HepG2 (cell line): ENCODE results near the gene LEMD2. TPM values are rescaled to one million over a fixed set of nuclear protein-coding genes. Genes with fewer than 3 reads are reported as not detected.

Experiments
- ATAC-seq: fragments of 200-7000 bp; cut with Tn5 transposase; 3 replicates; pipeline ENCODE4 v1.9.1; 2020; ENCODE audit warnings: mild to moderate bottlenecking, moderate library complexity
- BruUV-seq: library from RNA; stranded (reverse); fragments of 400-500 nt; replicated peaks from 2 replicates; lab custom pipeline; 2021; lab: Mats Ljungman, UMichigan
- CTCF ChIA-PET: fragments of 300-600 bp; formaldehyde crosslinking; extraction: SDS; loops from one replicate; lab custom pipeline; 2021; ENCODE audit warnings: low total read pairs, inconsistent platforms, low intra/inter-chr PET ratio; lab: Yijun Ruan, JAX
- POLR2A ChIA-PET: fragments of 350-600 bp; sonication (Branson Sonifier 250); formaldehyde crosslinking; loops from one replicate; lab custom pipeline; 2020; ENCODE audit warnings: antibody characterized with exemption, inconsistent platforms; lab: Yijun Ruan, JAX
- DNase-seq: peaks from one replicate; pipeline ENCODE4 v3.0.0-alpha.2; 2015; ENCODE audit warnings: low spot score
- FAIRE-seq: peaks from 3 replicates; lab custom pipeline; 2011; peaks lifted over from hg19 to GRCh38; lab: Jason Lieb, UNC
- H2AFZ ChIP-seq: one replicate; pipeline ENCODE4 v1.6.1; 2011; ENCODE audit warnings: low read length, inconsistent platforms
- H3K27ac ChIP-seq: fragments of 300-600 bp; 3 replicates; pipeline ENCODE4 v1.8.0; 2011; ENCODE audit warnings: mixed run types, mild to moderate bottlenecking, mixed read lengths, low read length, inconsistent platforms; ENCODE audit not compliant: insufficient read depth; ENCODE audit errors: extremely low read length
- H3K27me3 ChIP-seq, 2 experiments: fragments of 200-600 bp in 1 of 2; 2 replicates in 1 of 2; 3 replicates in 1 of 2; pipeline versions ENCODE4 v1.6.0 to v1.8.0; 2011; ENCODE audit warnings: low read length in 2 of 2, mild to moderate bottlenecking in 2 of 2, moderate library complexity in 2 of 2, inconsistent platforms in 1 of 2; ENCODE audit not compliant: insufficient read depth in 2 of 2, control insufficient read depth in 1 of 2
- H3K36me3 ChIP-seq, 2 experiments: fragments of 200-600 bp in 1 of 2; replicated peaks in 1 of 2; 2 replicates in 1 of 2; 3 replicates in 1 of 2; pipeline versions ENCODE4 v1.5.1 to v1.8.0; 2011; ENCODE audit warnings: low read length in 2 of 2, inconsistent platforms in 1 of 2; ENCODE audit not compliant: insufficient read depth in 2 of 2, control insufficient read depth in 1 of 2
- H3K4me1 ChIP-seq: 2 replicates; pipeline ENCODE4 v1.5.1; 2012; ENCODE audit warnings: low read length, inconsistent platforms; ENCODE audit not compliant: insufficient read depth
- H3K4me2 ChIP-seq: 2 replicates; pipeline ENCODE4 v1.6.0; 2011; ENCODE audit warnings: low read depth, low read length, inconsistent platforms
- H3K4me3 ChIP-seq, 3 experiments: fragments of 200-600 bp in 1 of 3; sonication (generic), shearing (Covaris generic) in 1 of 3; replicated peaks in 1 of 3; 2 replicates each; pipeline ENCODE4 v1.5.1; 2011 to 2016; ENCODE audit warnings: low read length in 3 of 3, inconsistent platforms in 2 of 3, low read depth in 2 of 3, mild to moderate bottlenecking in 2 of 3, control low read depth in 1 of 3, mixed read lengths in 1 of 3; ENCODE audit not compliant: insufficient read depth in 1 of 3
- H3K79me2 ChIP-seq: one replicate; pipeline ENCODE4 v1.6.1; 2011; ENCODE audit warnings: low read length, inconsistent platforms; ENCODE audit not compliant: insufficient read depth
- H3K9ac ChIP-seq: 2 replicates; pipeline ENCODE4 v1.6.0; 2011; ENCODE audit warnings: mild to moderate bottlenecking, low read depth, low read length, inconsistent platforms; ENCODE audit not compliant: insufficient read depth
- H3K9me3 ChIP-seq: 2 replicates; pipeline ENCODE4 v1.5.1; 2012; ENCODE audit warnings: mild to moderate bottlenecking, low read length
- H4K20me1 ChIP-seq: 2 replicates; pipeline ENCODE4 v1.6.0; 2011; ENCODE audit warnings: inconsistent platforms, mild to moderate bottlenecking, low read length, moderate library complexity; ENCODE audit not compliant: insufficient read depth
- KLF13 ChIP-seq: sonication (generic); formaldehyde crosslinking; IDR thresholded peaks from 2 replicates; pipeline ENCODE4 v1.4.0; 2020; ENCODE audit warnings: mild to moderate bottlenecking, missing genetic modification reagents
- SALL1 ChIP-seq: sonication (generic); formaldehyde crosslinking; IDR thresholded peaks from 2 replicates; pipeline ENCODE4 v1.8.0; 2022; ENCODE audit warnings: mild to moderate bottlenecking, missing genetic modification reagents
- SNAPC2 ChIP-seq: sonication (generic); formaldehyde crosslinking; IDR thresholded peaks from 2 replicates; pipeline ENCODE4 v1.8.1; 2022; ENCODE audit warnings: mild to moderate bottlenecking, missing genetic modification reagents
- ZFP1 ChIP-seq: IDR thresholded peaks from 2 replicates; pipeline ENCODE4 v1.6.1; 2016
- ZNF446 ChIP-seq: sonication (generic); formaldehyde crosslinking; IDR thresholded peaks from 2 replicates; pipeline ENCODE4 v1.5.0; 2020; ENCODE audit warnings: mild to moderate bottlenecking, missing genetic modification reagents
- ZNF530 ChIP-seq: sonication (generic); formaldehyde crosslinking; IDR thresholded peaks from 2 replicates; pipeline ENCODE4 v1.5.0; 2020; ENCODE audit warnings: low read depth, mild to moderate bottlenecking, missing genetic modification reagents
- WGBS: methylation state at CpG from one replicate; pipeline ENCODE4 v1.1.6; 2017; ENCODE audit warnings: low lambda C conversion rate; 5-methylcytosine and 5-hydroxymethylcytosine counted together
- in situ Hi-C: cut with HindIII; loops from 2 replicates; pipeline ENCODE4 v1.10.0; 2017; ENCODE audit warnings: low pct_unique_long_range_greater_than_20kb; ENCODE audit not compliant: extremely low pct_ligation_motif_present
- intact Hi-C: fragments of 100-400 bp; cut with micrococcal nuclease; formaldehyde crosslinking; loops from one replicate; pipeline ENCODE4 v1.10.0; 2022; ENCODE audit not compliant: unreplicated experiment
- polyA plus RNA-seq, 8 experiments: library from polyadenylated mRNA; depleted of rRNA in 3 of 8; stranded (reverse) in 7 of 8; unstranded in 1 of 8; fragments of >200 nt; fragmentation: Illumina TruSeq in 4 of 8; extraction: Trizol in 4 of 8; gene quantifications; 2 replicates each; pipeline versions ENCODE4 v1.2.1 to v1.2.3, GENCODE V29; 2011 to 2016; ENCODE audit warnings: low read depth in 4 of 8, missing spikeins in 1 of 8, mixed read lengths in 1 of 8; ENCODE audit not compliant: insufficient read depth in 1 of 8
- total RNA-seq, 5 experiments: library from RNA; depleted of rRNA; stranded (reverse); fragments of >200 nt; fragmentation: Illumina TruSeq; extraction: Trizol; gene quantifications; 2 replicates each; pipeline ENCODE4 v1.2.3, GENCODE V29; 2016; ENCODE audit warnings: low read depth in 1 of 5
- TF ChIP-seq, protein P1 (sequence below): sonication (generic); formaldehyde crosslinking; IDR thresholded peaks from 2 replicates; pipeline ENCODE4 v1.5.1; 2020; ENCODE audit warnings: mild to moderate bottlenecking, missing genetic modification reagents, moderate library complexity
- TF ChIP-seq, protein P2 (sequence below): sonication (generic); formaldehyde crosslinking; IDR thresholded peaks from 2 replicates; pipeline ENCODE4 v1.8.0; 2022; ENCODE audit warnings: mild to moderate bottlenecking, missing genetic modification reagents
- TF ChIP-seq, protein P3 (sequence below): sonication (generic); formaldehyde crosslinking; conservative IDR thresholded peaks from 2 replicates; pipeline ENCODE4 v1.4.0; 2020; ENCODE audit warnings: missing genetic modification reagents
- TF ChIP-seq, protein P4 (sequence below): sonication (generic); formaldehyde crosslinking; IDR thresholded peaks from 2 replicates; pipeline ENCODE4 v1.5.0; 2020; ENCODE audit warnings: mild to moderate bottlenecking, missing genetic modification reagents
- TF ChIP-seq, protein P5 (sequence below): IDR thresholded peaks from 2 replicates; pipeline ENCODE4 v1.6.1; 2016; ENCODE audit warnings: control low read depth
- TF ChIP-seq, protein P6 (sequence below): IDR thresholded peaks from 2 replicates; pipeline ENCODE4 v1.6.1; 2016; ENCODE audit warnings: low read depth

LEMD2 gene
- total and polyA plus RNA-seq, 2 of the 13 experiments (the other 11 are each of a cell fraction or from before 2014, with no cell fraction given): 45.2 to 62.9 TPM

DNA sequence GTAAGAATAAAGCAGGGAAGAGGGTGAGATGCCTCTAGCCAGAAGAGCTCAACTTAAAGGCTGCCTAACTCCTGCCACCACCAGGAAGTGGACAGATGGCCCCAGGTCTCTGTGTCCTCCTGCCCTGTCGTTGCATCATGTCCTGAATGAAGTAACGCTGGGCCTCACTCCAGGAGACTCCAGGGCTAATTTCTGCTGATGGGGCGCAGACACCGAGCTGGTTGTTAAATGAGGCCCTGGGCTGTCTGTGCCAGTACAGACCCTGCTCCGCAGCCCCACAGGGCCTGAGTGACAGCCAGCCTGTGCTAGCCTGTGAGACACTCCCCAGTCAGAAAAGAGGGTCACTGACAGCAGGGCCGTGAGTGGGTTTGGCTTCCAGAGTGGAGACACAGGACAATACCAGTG lies 48.7 kb downstream of the LEMD2 start:
- Histone ChIP-seq H3K4me3 (no peak overlapping the region), H3K9me3 (no peaks in the 10 kb centered on the region), H3K36me3 (no peaks in the 10 kb centered on the region), H3K27ac (no peak overlapping the region), H4K20me1 (no peaks in the 10 kb centered on the region), H3K4me1 (peaks cover 34% of the 10 kb centered on the region), H3K9ac (no peak overlapping the region), H3K4me2 (peak overlapping the region; percentile 33), H3K27me3 (0 out of 5 replicates have a peak, but pooled peaks cover 0 to 2% of the 10 kb centered on the region in 2 experiments), H2AFZ (no peak overlapping the region), H3K79me2 (no peaks in the 10 kb centered on the region)
- ATAC-seq (peak; percentile 79), FAIRE-seq (peak; percentile 56), DNase-seq (peak; percentile 45)
- intact Hi-C loops (no loop called here), in situ Hi-C loops (no loop called here)
- WGBS: 31% methylated on average over 3 of the region's 6 CpGs
- no TSS peak for BruUV-seq
- ChIA-PET CTCF (no interaction called here), POLR2A (interaction anchor here (1.0 to 2.1 kb wide), 4 partner anchors 11 to 770 kb away, joined by 3 to 34 read pairs (median 9); partner anchors contain the start of gene UQCC2)
- TF ChIP-seq, protein P1, sequence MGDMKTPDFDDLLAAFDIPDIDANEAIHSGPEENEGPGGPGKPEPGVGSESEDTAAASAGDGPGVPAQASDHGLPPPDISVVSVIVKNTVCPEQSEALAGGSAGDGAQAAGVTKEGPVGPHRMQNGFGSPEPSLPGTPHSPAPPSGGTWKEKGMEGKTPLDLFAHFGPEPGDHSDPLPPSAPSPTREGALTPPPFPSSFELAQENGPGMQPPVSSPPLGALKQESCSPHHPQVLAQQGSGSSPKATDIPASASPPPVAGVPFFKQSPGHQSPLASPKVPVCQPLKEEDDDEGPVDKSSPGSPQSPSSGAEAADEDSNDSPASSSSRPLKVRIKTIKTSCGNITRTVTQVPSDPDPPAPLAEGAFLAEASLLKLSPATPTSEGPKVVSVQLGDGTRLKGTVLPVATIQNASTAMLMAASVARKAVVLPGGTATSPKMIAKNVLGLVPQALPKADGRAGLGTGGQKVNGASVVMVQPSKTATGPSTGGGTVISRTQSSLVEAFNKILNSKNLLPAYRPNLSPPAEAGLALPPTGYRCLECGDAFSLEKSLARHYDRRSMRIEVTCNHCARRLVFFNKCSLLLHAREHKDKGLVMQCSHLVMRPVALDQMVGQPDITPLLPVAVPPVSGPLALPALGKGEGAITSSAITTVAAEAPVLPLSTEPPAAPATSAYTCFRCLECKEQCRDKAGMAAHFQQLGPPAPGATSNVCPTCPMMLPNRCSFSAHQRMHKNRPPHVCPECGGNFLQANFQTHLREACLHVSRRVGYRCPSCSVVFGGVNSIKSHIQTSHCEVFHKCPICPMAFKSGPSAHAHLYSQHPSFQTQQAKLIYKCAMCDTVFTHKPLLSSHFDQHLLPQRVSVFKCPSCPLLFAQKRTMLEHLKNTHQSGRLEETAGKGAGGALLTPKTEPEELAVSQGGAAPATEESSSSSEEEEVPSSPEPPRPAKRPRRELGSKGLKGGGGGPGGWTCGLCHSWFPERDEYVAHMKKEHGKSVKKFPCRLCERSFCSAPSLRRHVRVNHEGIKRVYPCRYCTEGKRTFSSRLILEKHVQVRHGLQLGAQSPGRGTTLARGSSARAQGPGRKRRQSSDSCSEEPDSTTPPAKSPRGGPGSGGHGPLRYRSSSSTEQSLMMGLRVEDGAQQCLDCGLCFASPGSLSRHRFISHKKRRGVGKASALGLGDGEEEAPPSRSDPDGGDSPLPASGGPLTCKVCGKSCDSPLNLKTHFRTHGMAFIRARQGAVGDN (CRISPR knock-in tag): peak; percentile 39
- TF ChIP-seq SNAPC2 (CRISPR knock-in tag) (no peak), SALL1 (0 out of 2 replicates have a peak, but pooled peaks have one; percentile 31), KLF13 (CRISPR knock-in tag) (no peak), ZNF530 (CRISPR knock-in tag) (no peak), ZFP1 (CRISPR knock-in tag) (no peak), ZNF446 (no peak)
- TF ChIP-seq, protein P2, sequence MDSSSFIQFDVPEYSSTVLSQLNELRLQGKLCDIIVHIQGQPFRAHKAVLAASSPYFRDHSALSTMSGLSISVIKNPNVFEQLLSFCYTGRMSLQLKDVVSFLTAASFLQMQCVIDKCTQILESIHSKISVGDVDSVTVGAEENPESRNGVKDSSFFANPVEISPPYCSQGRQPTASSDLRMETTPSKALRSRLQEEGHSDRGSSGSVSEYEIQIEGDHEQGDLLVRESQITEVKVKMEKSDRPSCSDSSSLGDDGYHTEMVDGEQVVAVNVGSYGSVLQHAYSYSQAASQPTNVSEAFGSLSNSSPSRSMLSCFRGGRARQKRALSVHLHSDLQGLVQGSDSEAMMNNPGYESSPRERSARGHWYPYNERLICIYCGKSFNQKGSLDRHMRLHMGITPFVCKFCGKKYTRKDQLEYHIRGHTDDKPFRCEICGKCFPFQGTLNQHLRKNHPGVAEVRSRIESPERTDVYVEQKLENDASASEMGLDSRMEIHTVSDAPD (CRISPR knock-in tag): no peak
- TF ChIP-seq, protein P3, sequence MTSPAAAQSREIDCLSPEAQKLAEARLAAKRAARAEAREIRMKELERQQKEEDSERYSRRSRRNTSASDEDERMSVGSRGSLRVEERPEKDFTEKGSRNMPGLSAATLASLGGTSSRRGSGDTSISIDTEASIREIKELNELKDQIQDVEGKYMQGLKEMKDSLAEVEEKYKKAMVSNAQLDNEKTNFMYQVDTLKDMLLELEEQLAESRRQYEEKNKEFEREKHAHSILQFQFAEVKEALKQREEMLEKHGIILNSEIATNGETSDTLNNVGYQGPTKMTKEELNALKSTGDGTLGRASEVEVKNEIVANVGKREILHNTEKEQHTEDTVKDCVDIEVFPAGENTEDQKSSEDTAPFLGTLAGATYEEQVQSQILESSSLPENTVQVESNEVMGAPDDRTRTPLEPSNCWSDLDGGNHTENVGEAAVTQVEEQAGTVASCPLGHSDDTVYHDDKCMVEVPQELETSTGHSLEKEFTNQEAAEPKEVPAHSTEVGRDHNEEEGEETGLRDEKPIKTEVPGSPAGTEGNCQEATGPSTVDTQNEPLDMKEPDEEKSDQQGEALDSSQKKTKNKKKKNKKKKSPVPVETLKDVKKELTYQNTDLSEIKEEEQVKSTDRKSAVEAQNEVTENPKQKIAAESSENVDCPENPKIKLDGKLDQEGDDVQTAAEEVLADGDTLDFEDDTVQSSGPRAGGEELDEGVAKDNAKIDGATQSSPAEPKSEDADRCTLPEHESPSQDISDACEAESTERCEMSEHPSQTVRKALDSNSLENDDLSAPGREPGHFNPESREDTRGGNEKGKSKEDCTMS (CRISPR knock-in tag): no peak
- TF ChIP-seq, protein P4, sequence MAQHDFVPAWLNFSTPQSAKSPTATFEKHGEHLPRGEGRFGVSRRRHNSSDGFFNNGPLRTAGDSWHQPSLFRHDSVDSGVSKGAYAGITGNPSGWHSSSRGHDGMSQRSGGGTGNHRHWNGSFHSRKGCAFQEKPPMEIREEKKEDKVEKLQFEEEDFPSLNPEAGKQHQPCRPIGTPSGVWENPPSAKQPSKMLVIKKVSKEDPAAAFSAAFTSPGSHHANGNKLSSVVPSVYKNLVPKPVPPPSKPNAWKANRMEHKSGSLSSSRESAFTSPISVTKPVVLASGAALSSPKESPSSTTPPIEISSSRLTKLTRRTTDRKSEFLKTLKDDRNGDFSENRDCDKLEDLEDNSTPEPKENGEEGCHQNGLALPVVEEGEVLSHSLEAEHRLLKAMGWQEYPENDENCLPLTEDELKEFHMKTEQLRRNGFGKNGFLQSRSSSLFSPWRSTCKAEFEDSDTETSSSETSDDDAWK (CRISPR knock-in tag): no peak
- TF ChIP-seq, protein P5, sequence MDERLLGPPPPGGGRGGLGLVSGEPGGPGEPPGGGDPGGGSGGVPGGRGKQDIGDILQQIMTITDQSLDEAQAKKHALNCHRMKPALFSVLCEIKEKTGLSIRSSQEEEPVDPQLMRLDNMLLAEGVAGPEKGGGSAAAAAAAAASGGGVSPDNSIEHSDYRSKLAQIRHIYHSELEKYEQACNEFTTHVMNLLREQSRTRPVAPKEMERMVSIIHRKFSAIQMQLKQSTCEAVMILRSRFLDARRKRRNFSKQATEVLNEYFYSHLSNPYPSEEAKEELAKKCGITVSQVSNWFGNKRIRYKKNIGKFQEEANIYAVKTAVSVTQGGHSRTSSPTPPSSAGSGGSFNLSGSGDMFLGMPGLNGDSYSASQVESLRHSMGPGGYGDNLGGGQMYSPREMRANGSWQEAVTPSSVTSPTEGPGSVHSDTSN (CRISPR knock-in tag): no peak
- TF ChIP-seq, protein P6, sequence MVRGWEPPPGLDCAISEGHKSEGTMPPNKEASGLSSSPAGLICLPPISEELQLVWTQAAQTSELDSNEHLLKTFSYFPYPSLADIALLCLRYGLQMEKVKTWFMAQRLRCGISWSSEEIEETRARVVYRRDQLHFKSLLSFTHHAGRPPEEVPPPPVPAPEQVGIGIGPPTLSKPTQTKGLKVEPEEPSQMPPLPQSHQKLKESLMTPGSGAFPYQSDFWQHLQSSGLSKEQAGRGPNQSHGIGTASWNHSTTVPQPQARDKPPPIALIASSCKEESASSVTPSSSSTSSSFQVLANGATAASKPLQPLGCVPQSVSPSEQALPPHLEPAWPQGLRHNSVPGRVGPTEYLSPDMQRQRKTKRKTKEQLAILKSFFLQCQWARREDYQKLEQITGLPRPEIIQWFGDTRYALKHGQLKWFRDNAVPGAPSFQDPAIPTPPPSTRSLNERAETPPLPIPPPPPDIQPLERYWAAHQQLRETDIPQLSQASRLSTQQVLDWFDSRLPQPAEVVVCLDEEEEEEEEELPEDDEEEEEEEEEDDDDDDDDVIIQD (CRISPR knock-in tag): no peak
